K562 (cell line): ENCODE measurements around the gene GNG7.

Experiments
- CTCF ChIP-seq, 3 experiments: IDR thresholded peaks in 2 of 3; conservative IDR thresholded peaks in 1 of 3; 2 replicates each; pipeline ENCODE4 v1.5.1; 2011 to 2012; ENCODE audit warnings: low read length in 3 of 3, mild to moderate bottlenecking in 3 of 3, control low read depth in 2 of 3, improper control_type of control experiment in 1 of 3, inconsistent platforms in 1 of 3, low read depth in 1 of 3, mixed read lengths in 1 of 3, moderate library complexity in 1 of 3; ENCODE audit not compliant: insufficient read depth in 2 of 3
- FOS ChIP-seq: IDR thresholded peaks from 3 replicates; pipeline ENCODE4 v1.6.1; 2011; ENCODE audit not compliant: insufficient read length; ENCODE audit errors: extremely low read depth
- GATA2 ChIP-seq: sonication (generic); formaldehyde crosslinking; IDR thresholded peaks from 2 replicates; pipeline ENCODE4 v1.4.0; 2020; ENCODE audit warnings: mild to moderate bottlenecking, missing genetic modification reagents
- GMEB1 ChIP-seq: fragments of 250-450 bp; sonication (Bioruptor Pico); IDR thresholded peaks from 2 replicates; pipeline ENCODE4 v1.4.0; 2020; ENCODE audit warnings: mild to moderate bottlenecking
- HDAC1 ChIP-seq, 2 experiments: fragments of 450-650 bp; IDR thresholded peaks; 2 replicates each; pipeline ENCODE4 v1.6.1; 2016 to 2017; ENCODE audit warnings: inconsistent platforms in 1 of 2, mild to moderate bottlenecking in 1 of 2, moderate library complexity in 1 of 2
- PHF8 ChIP-seq: fragments of 200-600 bp; sonication (generic); IDR thresholded peaks from 2 replicates; pipeline ENCODE4 v1.6.1; 2012; ENCODE audit warnings: mixed run types, mild to moderate bottlenecking, inconsistent platforms, low read length, moderate library complexity, borderline replicate concordance
- RFX5 ChIP-seq: IDR thresholded peaks from 2 replicates; pipeline ENCODE4 v1.6.1; 2011; ENCODE audit warnings: low read depth, mild to moderate bottlenecking, improper control_type of control experiment, low read length
- TCF7L2 ChIP-seq: fragments of 150-350 bp; IDR thresholded peaks from 2 replicates; pipeline ENCODE4 v1.6.1; 2016; ENCODE audit warnings: low read depth, mild to moderate bottlenecking, low read length, moderate library complexity
- USF2 ChIP-seq: sonication (generic); formaldehyde crosslinking; IDR thresholded peaks from 2 replicates; pipeline ENCODE4 v1.5.0; 2020; ENCODE audit warnings: missing genetic modification reagents
- ZNF24 ChIP-seq: fragments of 450-650 bp; IDR thresholded peaks from 2 replicates; pipeline ENCODE4 v1.6.1; 2016
- ZNF444 ChIP-seq: fragments of 250-450 bp; sonication (Bioruptor Pico); IDR thresholded peaks from 2 replicates; pipeline ENCODE4 v1.4.0; 2020; ENCODE audit warnings: mild to moderate bottlenecking, moderate library complexity

GRCh38 chr19:2656533-2656932 lies 46.0 kb downstream of the GNG7 start:
- TF ChIP-seq FOS (no peak), GATA2 (CRISPR knock-in tag) (no peak), ZNF24 (no peak), ZNF444 (no peak), PHF8 (no peak), HDAC1 (IDR thresholded peaks at IDR 0.05) (no peak), CTCF (IDR thresholded peaks at IDR 0.05 in 2 of 3, conservative IDR thresholded peaks at IDR 0.05 in 1 of 3; ENCODE audit: insufficient read depth in 2 of 3, low read depth in 1 of 3, low read length in 3 of 3) (no peak), USF2 (CRISPR knock-in tag) (no peak), TCF7L2 (no peak), GMEB1 (CRISPR knock-in tag) (no peak), RFX5 (no peak)
